ENCODE measurements around the gene MRPS35.

- TF ChIP-seq CTCF (IDR thresholded peaks at IDR 0.05) (no peak), POLR2A (IDR thresholded peaks at IDR 0.05) (no peak), EP300 (IDR thresholded peaks at IDR 0.05) (no peak)
Measured at GRCh38 chr12:27781680-27782079, 71.0 kb downstream of the MRPS35 start.

Measured in gastroesophageal sphincter (tissue), 3 donors.